Cardiac septum (tissue), 1 donor: Measurements from ENCODE around the gene GSTO2. TPM values are rescaled to one million over a fixed set of nuclear protein-coding genes. Genes with fewer than 3 reads are reported as not detected.
A peak's percentile ranks its signal among the peaks of the same experiment; 100 is the strongest.

Experiments used
- DNase-seq: peaks from one replicate; pipeline ENCODE4 v3.0.0-alpha.2; 2020; ENCODE audit warnings: low spot score
- intact Hi-C: fragments of 100-400 bp; cut with DNase I; formaldehyde crosslinking; loops from one replicate; pipeline ENCODE4 v1.14.0; 2022
- total RNA-seq: library from RNA; stranded (reverse); fragmentation: NEBNext Ultra II Directional; extraction: Animal tissue kit (Norgen Biotek cat#: 25700); gene quantifications from one replicate; pipeline ENCODE4 v1.2.1, GENCODE V29; 2021
- donor health status: DM: no; HTN: no; CAD: no.

GSTO2 gene
- total RNA-seq, 1 donor from 2014 or later, result 0.67 TPM

DNA sequence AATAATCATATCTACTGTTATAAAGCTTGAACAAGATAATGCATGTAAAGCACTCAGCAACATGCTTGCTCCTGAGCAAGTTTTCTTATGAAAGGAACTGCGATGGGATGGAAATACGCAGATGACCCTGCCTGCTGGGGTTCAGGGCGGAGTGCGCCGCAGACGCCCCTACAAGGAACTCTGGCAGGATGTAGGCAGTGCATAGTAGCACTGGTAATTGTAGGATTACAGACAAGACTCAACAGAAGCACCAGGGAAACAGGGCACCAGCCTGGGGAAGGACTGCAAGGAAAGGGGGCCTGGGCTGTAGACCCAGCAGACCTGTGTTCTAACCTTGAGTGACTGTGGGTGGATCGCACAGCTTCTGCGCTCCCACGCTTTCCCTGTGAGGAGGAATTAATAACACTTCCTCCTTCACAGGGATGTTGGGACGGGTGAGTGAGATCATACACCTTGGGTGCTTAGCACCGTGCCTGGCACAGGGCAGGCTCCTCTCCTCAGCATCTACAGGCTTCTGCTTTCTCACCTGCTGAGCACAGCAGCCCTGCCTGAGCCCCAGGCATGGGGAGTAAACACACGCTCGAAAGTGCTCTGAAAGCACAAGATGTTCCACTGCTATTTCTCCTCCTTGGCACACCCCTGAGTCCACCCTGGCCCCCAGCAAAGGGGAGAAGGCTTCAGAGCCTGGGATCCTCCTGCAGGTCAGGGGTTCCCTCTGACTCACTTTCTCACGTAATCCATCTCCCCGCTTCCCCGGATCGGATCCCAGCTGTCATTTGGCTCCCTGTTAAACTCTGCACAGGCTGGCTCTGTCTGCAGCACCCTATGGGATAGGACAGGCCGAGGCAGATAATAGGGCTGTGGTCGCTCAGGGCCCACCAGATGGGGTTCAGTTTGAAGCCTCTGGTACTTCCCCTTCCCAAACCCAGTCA is 50.1 kb downstream of the GSTO2 start:
- peak; percentile 76 for DNase-seq
- intact Hi-C loops, result no loop called here

DNA sequence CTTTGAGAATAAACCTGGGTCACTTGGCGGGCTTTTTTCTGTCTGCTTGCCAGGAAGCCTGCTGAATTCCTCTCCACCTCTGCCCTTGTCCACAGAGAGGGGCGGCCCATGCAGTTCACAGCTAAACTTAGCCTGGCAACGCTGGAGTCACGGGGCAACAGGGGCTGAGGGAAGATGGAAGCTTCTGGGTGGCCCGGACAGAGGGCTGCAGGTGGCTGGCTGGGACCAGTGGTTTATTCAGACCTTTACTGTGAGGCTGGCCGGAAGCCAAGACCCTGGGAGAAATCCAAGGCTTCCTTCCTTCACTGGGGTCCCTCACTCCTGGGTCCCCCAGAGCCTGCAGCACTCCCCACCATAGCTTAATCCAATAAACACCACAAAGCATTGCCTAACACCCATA is 52.2 kb downstream of the GSTO2 start:
- intact Hi-C loops, result no loop called here
- peak; percentile 91 for DNase-seq

DNA sequence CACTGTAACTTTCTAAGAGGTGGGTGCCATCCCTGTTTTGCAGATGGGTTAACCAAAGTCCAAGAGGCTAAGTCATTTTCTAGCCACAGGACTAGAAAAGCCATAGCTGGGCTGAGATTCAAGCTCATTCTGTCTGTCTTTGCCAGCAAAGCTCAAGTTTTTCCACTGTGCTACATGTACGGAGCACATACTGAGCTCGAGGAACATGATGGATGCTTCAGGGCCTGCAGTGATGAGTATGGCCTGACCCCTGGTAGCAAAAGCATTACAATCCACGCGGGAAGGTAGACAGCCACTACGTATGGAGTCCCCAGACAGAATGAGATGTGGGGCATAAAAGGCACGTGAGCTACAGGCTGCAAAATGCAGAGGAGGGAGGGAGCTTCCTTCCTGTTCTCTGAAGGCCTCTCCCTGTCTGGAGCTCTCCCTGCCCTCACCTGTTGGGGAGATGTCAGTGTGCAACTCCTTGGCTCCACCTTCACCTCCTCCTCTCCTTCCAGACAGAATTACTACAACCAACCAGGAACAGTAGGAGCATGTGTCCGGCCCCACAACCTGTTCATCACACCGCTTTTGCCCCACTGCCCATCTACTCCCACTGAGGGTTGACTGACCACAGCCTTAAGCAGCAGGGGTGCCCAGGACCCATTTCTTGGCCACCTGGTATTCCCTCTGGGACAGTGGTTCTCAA is 52.9 kb downstream of the GSTO2 start:
- intact Hi-C loops, result no loop called here
- DNase-seq, result peak; percentile 66

DNA sequence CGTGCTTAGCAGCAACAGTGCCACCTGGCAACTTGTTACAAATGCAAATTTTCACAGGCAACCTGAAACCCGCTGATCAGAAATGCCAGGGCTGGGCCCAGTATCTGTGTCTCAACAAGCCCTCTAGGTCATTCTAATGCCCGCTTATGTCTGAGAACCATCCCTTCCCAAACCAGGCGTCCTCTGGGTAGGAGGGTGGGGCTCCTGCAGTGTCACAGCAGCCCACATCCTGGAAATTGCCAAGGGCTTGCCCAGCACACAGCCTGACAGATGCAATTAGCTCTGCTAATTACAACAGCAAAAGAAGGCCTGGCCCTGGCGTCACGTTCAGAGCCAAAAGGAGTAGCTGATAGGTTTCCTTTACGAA is 53.4 kb downstream of the GSTO2 start:
- DNase-seq, result peak; percentile 82
- intact Hi-C loops, result no loop called here

DNA sequence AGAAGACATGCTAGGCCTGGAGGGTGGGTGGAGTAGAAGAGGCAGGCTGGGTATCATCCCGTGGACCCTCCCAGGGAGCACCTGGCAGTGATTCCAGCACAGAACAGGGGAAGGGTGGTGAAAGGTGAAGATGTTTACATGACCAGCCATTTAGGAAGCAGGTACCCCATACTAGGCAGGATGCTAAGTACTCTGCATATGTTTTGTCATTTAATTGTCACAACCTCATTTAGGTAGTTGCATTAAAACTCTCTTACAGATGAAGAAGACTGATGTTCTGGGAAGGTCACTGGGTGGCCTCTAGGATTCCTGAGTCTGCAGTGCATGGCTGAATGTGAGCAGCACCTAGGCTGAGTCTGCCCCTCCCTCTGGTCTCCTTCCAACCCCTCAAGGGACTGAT is 54.1 kb downstream of the GSTO2 start:
- intact Hi-C loops, result no loop called here
- DNase-seq, result peak; percentile 20

DNA sequence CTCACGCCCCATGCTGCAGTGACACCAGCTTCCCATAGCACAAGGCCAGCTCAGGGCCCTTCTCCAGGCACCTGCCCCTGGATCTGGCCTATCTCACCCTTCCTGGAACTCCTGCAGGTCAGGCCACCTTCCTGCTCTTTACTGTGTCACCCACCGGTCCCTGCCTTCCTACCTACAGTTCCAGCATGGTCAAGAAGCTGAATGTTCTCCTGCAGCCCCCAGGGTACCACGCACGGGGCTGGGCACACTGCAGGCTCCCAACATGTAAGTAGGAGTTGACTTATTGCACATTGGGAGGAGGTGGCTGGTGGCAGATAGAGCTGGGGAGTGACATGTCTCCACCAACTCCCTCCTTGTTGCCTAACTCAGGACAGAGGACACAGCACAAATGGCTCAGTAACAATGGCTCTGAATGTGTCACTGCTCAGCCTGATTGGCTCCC is 54.8 kb downstream of the GSTO2 start:
- intact Hi-C loops, result no loop called here
- DNase-seq, result peak; percentile 63

DNA sequence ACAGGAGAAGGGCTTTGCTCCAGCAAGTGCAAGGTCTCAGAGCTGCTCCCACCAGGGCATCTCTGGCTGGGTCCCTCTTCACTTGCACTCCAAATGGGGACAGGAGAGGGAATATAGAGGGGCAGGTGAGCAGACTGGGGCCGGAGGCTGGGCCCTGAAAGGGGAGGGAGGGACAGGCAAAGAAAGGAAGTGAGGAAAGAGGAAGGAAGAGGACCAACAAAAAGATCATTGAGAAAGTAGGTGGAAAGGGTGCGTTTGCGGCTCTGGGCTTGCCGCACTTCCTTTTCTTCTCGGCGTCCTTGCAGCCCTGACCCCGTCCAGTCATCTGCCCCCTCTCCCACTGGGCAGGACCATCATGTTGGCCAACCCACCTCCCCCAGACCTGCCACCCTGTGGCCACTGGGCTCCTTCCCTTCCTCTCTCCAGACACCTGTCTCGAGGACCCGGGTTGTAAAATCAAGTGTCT is 55.3 kb downstream of the GSTO2 start:
- intact Hi-C loops, result no loop called here
- DNase-seq, result peak; percentile 92

DNA sequence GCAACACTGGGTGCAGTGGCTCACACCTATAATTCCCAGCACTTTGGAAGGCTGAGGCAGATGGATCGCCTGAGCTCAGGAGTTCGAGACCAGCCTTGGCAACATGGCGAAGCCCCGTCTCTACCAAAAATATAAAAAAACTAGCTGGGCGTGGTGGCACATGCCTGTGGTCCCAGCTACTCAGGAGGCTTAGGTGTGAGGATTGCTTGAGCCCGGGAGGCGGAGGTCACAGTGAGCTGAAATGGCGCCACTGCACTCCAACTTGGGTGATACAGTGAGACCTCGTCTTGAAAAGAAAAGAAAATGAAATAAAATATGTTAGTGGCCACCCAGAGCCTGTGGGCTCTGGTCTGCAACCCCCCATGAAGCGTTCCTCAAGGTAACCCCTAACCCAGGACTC is 55.9 kb downstream of the GSTO2 start:
- no peak for DNase-seq
- intact Hi-C loops, result no loop called here

DNA sequence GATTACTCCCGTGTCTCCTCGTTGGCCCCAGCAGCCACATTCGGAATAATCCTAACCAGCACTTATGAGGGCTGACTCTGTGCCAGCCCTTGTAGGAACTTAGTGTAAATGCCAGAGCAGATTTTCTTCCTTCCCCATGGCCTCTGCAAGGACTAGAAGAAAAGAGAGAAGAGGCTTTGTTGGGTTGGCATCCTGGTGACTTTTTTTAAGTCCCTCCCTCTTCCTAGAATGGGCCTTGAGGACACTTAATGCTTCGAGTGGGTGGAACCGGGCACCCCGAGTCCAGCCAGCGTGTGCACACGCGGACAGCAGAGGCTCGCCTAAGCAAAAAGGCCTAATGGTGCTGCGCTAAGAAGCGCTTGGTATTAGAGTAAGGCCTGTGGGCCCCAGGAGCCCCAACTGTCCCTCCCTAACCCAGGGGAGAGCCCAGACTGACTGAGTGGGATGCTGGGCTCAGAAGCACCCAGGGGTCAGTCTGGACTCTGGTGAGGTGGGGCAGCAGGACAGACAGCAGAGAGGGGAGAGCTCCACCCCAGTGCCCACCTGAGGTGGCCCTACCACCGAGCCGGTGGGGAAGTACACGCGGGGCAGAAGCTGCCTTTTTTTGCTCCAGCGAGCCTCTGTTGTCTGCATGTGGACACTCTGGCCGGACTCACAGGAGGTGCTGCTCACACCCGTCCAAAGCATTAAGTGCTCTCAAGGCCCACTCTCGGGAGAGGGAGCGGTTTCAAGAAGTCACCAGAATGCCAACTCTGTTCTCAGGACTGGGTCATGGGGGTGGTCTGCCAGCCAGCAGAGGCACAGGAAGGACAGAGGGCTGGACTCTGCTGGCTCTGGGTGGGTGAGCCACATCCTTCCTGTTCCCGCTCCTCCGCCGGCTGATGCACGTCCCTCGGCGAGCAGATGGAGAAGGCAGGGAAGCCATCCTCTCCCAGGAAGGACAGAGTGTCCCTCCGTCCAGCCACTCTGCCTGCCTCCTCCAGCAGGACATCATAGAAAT is 56.8 kb downstream of the GSTO2 start:
- no peak for DNase-seq
- intact Hi-C loops, result no loop called here

DNA sequence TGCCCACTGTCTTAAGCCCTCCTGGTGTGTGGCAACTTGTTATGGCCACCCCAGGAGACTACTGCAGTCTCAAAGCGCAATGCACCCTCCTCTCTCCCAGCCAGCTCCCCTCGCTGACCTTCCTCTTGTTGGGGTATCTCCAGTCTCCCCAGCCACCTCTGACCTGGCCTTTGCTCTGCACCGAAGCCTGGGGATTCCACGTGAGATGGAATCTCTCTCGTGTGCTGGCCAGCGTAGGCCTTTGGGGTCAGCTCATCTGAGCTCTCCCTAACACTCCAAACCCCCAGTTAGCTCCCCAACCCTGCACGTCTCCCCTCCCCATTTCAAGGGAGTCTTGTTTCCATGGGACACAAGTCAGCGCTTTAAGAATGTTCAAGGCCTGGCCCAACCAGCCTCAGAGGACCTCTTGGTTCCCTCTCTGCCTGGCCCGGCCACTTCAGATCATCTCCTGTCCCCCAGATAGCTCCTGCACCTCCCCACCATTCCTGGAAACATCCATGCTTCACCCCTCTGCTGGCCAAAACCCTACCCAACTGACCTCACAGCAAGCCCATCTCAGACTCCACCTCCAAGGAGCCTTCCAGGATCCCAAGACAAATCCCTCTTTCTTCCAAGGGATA is 58.1 kb downstream of the GSTO2 start:
- intact Hi-C loops, result no loop called here
- DNase-seq, result peak; percentile 59

DNA sequence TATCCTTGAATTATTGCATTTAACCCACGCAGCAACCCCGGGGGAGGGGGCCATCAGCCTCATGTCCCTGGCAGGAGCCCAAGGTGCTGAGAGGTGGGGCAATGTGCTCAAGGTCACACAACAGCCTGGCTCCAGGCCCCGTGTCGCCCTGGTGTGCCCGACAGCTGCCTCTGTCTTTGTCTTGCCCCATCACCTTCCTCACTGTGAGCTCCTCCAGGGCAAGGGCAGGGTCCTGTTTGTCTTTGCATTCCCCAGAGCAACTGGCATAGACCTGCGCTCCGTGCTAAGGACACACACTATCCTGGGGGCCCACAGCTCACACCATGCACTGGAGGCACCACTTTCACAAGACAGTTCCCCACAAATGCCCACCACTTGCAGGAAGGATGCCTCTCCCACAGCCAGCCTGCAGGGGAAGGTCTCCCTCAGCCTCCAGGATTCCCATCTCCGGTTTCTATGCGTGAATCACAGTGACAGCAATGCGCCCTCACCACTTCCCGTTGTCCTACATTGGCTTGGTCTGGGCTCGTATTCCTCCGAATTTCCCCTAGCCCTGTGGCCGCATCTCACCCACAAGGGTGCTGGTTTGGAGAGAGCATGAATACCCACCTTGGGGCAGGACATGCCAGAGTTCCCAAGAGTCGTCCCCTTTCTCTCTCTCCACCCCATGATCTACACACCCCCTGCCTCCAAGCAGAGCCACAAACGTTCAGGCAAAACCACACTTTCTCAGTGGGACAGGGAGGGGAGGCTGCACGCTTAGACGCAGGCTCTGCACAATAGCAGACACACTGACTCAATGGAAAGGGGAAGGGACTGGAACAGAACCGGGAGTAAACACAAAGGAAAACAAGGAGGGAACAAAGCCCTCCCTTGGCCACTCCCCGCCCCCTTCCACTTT is 59.0 kb downstream of the GSTO2 start:
- intact Hi-C loops, result no loop called here
- peak; percentile 82 for DNase-seq

DNA sequence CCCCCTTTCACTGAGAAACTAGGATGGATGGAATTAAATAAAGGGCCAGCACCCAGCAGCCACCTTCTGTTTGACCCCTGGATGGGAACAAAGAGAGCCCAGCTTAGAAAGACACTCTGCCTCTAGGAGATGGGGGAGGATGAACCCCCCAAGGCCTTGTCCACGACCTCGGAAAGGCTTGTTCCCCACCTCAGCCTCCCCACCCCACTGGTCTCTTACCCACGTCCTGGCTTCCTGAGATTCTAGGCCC is 59.6 kb downstream of the GSTO2 start:
- intact Hi-C loops, result no loop called here
- no peak for DNase-seq

DNA sequence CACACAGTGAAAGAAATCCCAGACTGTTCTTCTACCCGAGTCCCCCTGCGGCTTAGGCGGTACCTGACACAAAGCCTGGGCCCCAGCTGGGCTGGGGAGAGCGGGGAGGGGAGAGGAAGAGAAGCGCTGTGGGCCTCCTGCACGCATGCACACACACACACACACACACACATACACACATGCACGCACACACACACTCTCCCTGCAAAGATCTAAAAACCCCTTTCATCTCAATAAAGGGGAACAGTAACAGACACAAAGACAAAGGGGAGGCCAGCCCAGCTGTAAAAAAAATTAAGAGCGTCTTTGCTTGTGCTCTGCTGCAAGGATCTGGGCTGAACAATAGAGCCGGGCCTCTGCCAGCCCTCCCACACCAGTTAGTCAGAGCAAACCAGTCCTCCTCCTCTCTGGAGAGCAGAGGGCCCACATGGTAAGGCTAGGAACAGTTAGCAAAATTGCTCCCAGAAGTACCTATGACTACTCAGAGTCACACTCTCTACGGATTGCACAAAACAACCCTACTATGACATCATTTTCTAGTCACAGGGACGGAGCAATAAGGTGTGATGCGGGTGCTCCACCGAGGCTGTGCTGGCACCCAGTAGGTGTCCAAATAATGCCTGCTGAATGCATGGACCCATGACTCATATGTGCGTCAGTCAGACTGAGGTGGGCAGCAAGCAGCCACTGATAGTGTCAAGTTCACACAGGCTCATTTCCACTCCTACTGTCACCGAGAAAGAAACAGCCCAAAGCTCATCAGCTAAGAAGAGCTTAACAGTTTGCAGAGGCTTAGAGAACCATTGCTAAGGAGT is 60.1 kb downstream of the GSTO2 start:
- DNase-seq, result peak; percentile 83

DNA sequence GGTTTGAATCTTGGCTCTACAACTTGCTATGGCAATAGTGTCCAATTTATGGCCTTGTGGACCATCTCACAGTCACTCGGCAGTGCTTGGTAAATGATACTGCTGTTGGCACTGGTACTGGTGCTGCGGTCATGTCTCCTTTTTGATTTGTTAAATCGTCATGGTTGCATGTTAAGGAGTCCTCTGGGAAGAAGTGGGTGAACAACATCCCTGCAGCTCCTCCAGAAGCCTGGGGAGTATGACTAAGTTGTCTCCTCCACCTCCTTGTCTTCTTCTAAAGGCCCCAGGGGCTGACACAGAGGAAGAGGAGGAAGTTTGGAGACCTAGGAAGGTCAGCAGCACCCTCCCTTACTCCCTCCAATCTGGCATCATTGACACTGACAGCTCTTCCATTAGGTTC is 60.8 kb downstream of the GSTO2 start:
- no peak for DNase-seq
- intact Hi-C loops, result loop anchor here (10.0 kb wide), 1 partner anchor 415 kb away; the partner anchor contains the start of gene STN1

More for the DNA sequence above, 60.1 kb downstream of the GSTO2 start:
- intact Hi-C loops, result no loop called here

DNA sequence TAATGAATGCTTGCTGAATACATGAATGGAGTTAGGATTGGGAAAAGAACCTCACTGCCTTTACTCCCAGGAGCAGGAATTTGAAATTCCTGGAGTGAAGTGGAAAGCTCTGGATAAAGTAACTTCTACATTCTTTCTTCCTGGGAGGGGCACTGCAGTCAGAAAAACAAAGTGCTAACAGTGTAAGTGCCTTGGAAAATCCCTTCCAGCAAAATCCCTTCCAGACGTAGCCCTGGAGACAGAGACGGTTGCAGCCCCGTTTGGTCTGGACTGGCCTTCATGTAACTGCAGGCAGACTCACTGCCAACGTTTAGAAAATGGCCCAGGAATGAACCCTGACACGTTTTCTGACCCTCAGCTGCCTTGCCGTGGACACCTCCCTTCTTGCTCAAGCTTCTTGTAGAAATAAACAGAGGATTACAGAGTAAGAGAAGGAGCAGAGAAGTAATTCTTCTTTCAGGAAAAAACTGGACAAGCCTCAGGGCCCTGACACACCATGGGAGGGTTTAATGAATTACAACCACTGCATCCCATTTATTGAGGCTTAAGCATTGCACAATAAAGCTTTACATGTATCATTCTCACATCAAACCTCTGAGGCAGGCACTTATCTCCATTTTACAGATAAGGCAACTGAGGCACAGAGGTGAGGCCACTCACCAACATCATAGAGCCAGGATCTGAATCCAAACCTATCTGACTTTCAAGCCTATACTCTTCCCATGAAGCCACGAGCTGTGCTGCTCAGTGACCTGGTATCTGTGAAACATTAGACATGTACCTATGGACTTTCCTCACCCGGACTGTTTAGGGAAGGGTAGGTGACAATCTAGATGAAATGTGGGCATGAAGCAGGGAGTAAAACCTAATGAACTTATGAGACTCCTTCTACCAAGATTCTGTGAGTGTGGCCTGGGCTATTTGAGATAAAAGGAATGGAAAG is 61.5 kb downstream of the GSTO2 start:
- intact Hi-C loops, result loop anchor here (10.0 kb wide), 1 partner anchor 416 kb away; the partner anchor contains the start of gene STN1
- DNase-seq, result no peak

DNA sequence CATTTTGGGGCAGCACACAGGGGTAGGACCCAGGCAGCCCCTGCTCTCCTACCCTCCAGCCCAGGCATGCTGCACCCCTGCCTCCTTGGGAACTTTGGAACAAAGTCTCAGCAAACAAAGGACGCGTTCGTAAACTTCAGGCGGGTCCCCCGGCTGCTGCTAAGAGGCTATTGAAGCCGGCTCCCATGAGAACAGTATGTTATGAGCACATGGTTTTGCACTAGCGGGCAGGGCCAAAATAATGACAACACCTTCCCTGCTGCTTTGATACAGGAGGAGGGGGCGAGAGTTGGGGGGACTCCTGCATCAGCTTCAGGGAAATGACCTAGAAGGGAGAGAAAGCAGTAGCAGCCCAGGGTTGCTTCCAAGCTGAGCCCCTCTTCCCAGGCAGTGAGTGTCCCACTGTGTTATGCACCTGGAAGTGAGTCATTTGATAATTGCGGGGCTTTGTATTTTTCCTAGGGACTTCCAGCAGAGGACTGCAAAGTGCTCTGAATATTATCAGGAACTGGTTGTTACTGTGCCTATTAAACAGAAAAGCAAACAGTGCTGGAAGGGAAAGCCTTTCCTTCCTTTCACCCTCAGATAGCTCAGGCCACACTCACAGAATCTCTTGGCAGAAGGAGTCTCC is 62.3 kb downstream of the GSTO2 start:
- intact Hi-C loops, result loop anchor here (10.0 kb wide), 1 partner anchor 417 kb away; the partner anchor contains the start of gene STN1
- DNase-seq, result peak; percentile 78
